ENCODE results near the gene SIRT2. TPM values are rescaled to one million over a fixed set of nuclear protein-coding genes. Genes with fewer than 3 reads are reported as not detected.

The SIRT2 gene
- total RNA-seq, 5 donors from 2014 or later (not counting 1 experiment from before 2014, with no cell fraction given), result 50.7 to 67.6 (median 55.6) TPM

- DNase-seq (no peak), ATAC-seq (replicated peaks in 1 of 4) (no peak)
- Histone ChIP-seq H3K9me3 (no peaks in the 10 kb centered on the region), H3K27me3 (replicated peaks in 1 of 2; ENCODE audit: control insufficient read depth in 2 of 2, extremely low read depth in 1 of 2, insufficient read depth in 2 of 2, low read length in 1 of 2) (no peaks in the 10 kb centered on the region), H3K36me3 (ENCODE audit: control insufficient read depth in 2 of 2, extremely low read depth in 1 of 2, insufficient read depth in 1 of 2, low read length in 1 of 2) (peaks cover 12 to 15% of the 10 kb centered on the region in 2 donors), H3K27ac (ENCODE audit: low read length) (no peak overlapping the region), H3K4me3 (ENCODE audit: control insufficient read depth in 1 of 2, extremely low read depth in 1 of 2, low read length in 1 of 2) (no peak overlapping the region), H3K4me1 (ENCODE audit: control insufficient read depth in 1 of 2, extremely low read depth in 1 of 2, insufficient read depth in 2 of 2, low read length in 2 of 2) (peaks cover 0 to 33% of the 10 kb centered on the region in 2 experiments)
- ChIA-PET POLR2A (no interaction called here), CTCF (no interaction called here)
- no peak overlapping the region for H3K4me3 Mint-ChIP-seq
- H3K4me1 Mint-ChIP-seq, result peaks cover 0 to 11% (median 0%) of the 10 kb centered on the region in 3 donors
- H3K9me3 Mint-ChIP-seq, result no peaks in the 10 kb centered on the region
- WGBS (ENCODE audit: insufficient coverage), result 86% methylated on average over 10 of the region's 20 CpGs
- H3K36me3 Mint-ChIP-seq, result peaks cover 21% of the 10 kb centered on the region
- H3K27me3 Mint-ChIP-seq, result no peaks in the 10 kb centered on the region
- no peak overlapping the region for H3K27ac Mint-ChIP-seq
Measured at GRCh38 chr19:38921420-38922274, 22.2 kb upstream of the SIRT2 start.

- H3K27ac Mint-ChIP-seq, result no peak overlapping the region
- peaks cover 13 to 15% of the 10 kb centered on the region in 2 donors for H3K36me3 ChIP-seq (ENCODE audit: control insufficient read depth in 2 of 2, extremely low read depth in 1 of 2, insufficient read depth in 1 of 2, low read length in 1 of 2)
- 81% methylated on average over 8 of the region's 14 CpGs for WGBS (ENCODE audit: insufficient coverage)
- no peaks in the 10 kb centered on the region for H3K27me3 Mint-ChIP-seq
- H3K36me3 Mint-ChIP-seq, result peaks cover 21% of the 10 kb centered on the region
- peaks cover 0 to 24% of the 10 kb centered on the region in 2 experiments for H3K4me1 ChIP-seq (ENCODE audit: control insufficient read depth in 1 of 2, extremely low read depth in 1 of 2, insufficient read depth in 2 of 2, low read length in 2 of 2)
- no peaks in the 10 kb centered on the region for H3K27me3 ChIP-seq (replicated peaks in 1 of 2; ENCODE audit: control insufficient read depth in 2 of 2, extremely low read depth in 1 of 2, insufficient read depth in 2 of 2, low read length in 1 of 2)
- ChIA-PET CTCF (no interaction called here), POLR2A (no interaction called here)
- no peak overlapping the region for H3K4me3 Mint-ChIP-seq
- no peak overlapping the region for H3K27ac ChIP-seq (ENCODE audit: low read length)
- ATAC-seq (replicated peaks in 1 of 4) (no peak), DNase-seq (no peak)
- H3K4me3 ChIP-seq (ENCODE audit: control insufficient read depth in 1 of 2, extremely low read depth in 1 of 2, low read length in 1 of 2), result no peak overlapping the region
- no peaks in the 10 kb centered on the region for H3K9me3 Mint-ChIP-seq
- no peaks in the 10 kb centered on the region for H3K9me3 ChIP-seq
- H3K4me1 Mint-ChIP-seq, result peaks cover 0 to 11% (median 0%) of the 10 kb centered on the region in 3 donors
Measured at GRCh38 chr19:38920602-38921419, 21.4 kb upstream of the SIRT2 start.

GRCh38 chr19:38919837-38920601, 20.6 kb upstream of the SIRT2 start:
- H3K36me3 ChIP-seq (ENCODE audit: control insufficient read depth in 2 of 2, extremely low read depth in 1 of 2, insufficient read depth in 1 of 2, low read length in 1 of 2), result peaks cover 15 to 17% of the 10 kb centered on the region in 2 donors
- DNase-seq (no peak), ATAC-seq (replicated peaks in 1 of 4) (no peak)
- no peak overlapping the region for H3K4me3 Mint-ChIP-seq
- no peaks in the 10 kb centered on the region for H3K27me3 ChIP-seq (replicated peaks in 1 of 2; ENCODE audit: control insufficient read depth in 2 of 2, extremely low read depth in 1 of 2, insufficient read depth in 2 of 2, low read length in 1 of 2)
- no peaks in the 10 kb centered on the region for H3K27me3 Mint-ChIP-seq
- ChIA-PET POLR2A (interaction anchor here in 1 of 2 donors (0.7 kb wide), 1 partner anchor 375 kb away, joined by 4 read pairs; no protein-coding TSS in a partner anchor), CTCF (no interaction called here)
- no peaks in the 10 kb centered on the region for H3K9me3 ChIP-seq
- peaks cover 17% of the 10 kb centered on the region for H3K36me3 Mint-ChIP-seq
- 92% methylated on average over 17 of the region's 21 CpGs for WGBS (ENCODE audit: insufficient coverage)
- H3K4me1 ChIP-seq (ENCODE audit: control insufficient read depth in 1 of 2, extremely low read depth in 1 of 2, insufficient read depth in 2 of 2, low read length in 2 of 2), result peaks cover 0 to 17% of the 10 kb centered on the region in 2 experiments
- no peak overlapping the region for H3K4me3 ChIP-seq (ENCODE audit: control insufficient read depth in 1 of 2, extremely low read depth in 1 of 2, low read length in 1 of 2)
- no peaks in the 10 kb centered on the region for H3K9me3 Mint-ChIP-seq
- H3K27ac ChIP-seq (ENCODE audit: low read length), result no peak overlapping the region
- H3K27ac Mint-ChIP-seq, result no peak overlapping the region
- peaks cover 0 to 8% (median 0%) of the 10 kb centered on the region in 3 donors for H3K4me1 Mint-ChIP-seq

GRCh38 chr19:38918526-38918925, 19.1 kb upstream of the SIRT2 start:
- Histone ChIP-seq H3K27me3 (replicated peaks in 1 of 2; ENCODE audit: control insufficient read depth in 2 of 2, extremely low read depth in 1 of 2, insufficient read depth in 2 of 2, low read length in 1 of 2) (no peaks in the 10 kb centered on the region), H3K4me3 (ENCODE audit: control insufficient read depth in 1 of 2, extremely low read depth in 1 of 2, low read length in 1 of 2) (no peak overlapping the region), H3K27ac (ENCODE audit: low read length) (no peak overlapping the region), H3K36me3 (ENCODE audit: control insufficient read depth in 2 of 2, extremely low read depth in 1 of 2, insufficient read depth in 1 of 2, low read length in 1 of 2) (peaks cover 9 to 15% of the 10 kb centered on the region in 2 donors), H3K4me1 (ENCODE audit: control insufficient read depth in 1 of 2, extremely low read depth in 1 of 2, insufficient read depth in 2 of 2, low read length in 2 of 2) (peaks cover 0 to 2% of the 10 kb centered on the region in 2 experiments), H3K9me3 (no peaks in the 10 kb centered on the region)
- ChIA-PET CTCF (no interaction called here), POLR2A (no interaction called here)
- Mint-ChIP-seq H3K4me3 (no peak overlapping the region), H3K4me1 (no peaks in the 10 kb centered on the region), H3K27ac (no peak overlapping the region), H3K27me3 (no peaks in the 10 kb centered on the region), H3K9me3 (no peaks in the 10 kb centered on the region), H3K36me3 (peaks cover 9% of the 10 kb centered on the region)
- DNase-seq, result no peak
- WGBS (ENCODE audit: insufficient coverage), result 71% methylated on average over 1 of the region's 10 CpGs
- ATAC-seq (replicated peaks in 1 of 4), result no peak

- Histone ChIP-seq H3K36me3 (ENCODE audit: control insufficient read depth in 2 of 2, extremely low read depth in 1 of 2, insufficient read depth in 1 of 2, low read length in 1 of 2) (peaks cover 9 to 15% of the 10 kb centered on the region in 2 donors), H3K27me3 (replicated peaks in 1 of 2; ENCODE audit: control insufficient read depth in 2 of 2, extremely low read depth in 1 of 2, insufficient read depth in 2 of 2, low read length in 1 of 2) (no peaks in the 10 kb centered on the region), H3K4me1 (ENCODE audit: control insufficient read depth in 1 of 2, extremely low read depth in 1 of 2, insufficient read depth in 2 of 2, low read length in 2 of 2) (no peaks in the 10 kb centered on the region), H3K9me3 (no peaks in the 10 kb centered on the region), H3K4me3 (ENCODE audit: control insufficient read depth in 1 of 2, extremely low read depth in 1 of 2, low read length in 1 of 2) (no peak overlapping the region), H3K27ac (ENCODE audit: low read length) (no peak overlapping the region)
- Mint-ChIP-seq H3K4me1 (no peaks in the 10 kb centered on the region), H3K27me3 (no peaks in the 10 kb centered on the region), H3K4me3 (no peak overlapping the region), H3K36me3 (peaks cover 9% of the 10 kb centered on the region), H3K9me3 (no peaks in the 10 kb centered on the region), H3K27ac (no peak overlapping the region)
- ChIA-PET CTCF (no interaction called here), POLR2A (no interaction called here)
- ATAC-seq (replicated peaks in 1 of 4), result no peak
- no peak for DNase-seq
- 91% methylated on average over 9 of the region's 13 CpGs for whole genome bisulfite sequencing (ENCODE audit: insufficient coverage)
Measured at GRCh38 chr19:38917921-38918491, 18.6 kb upstream of the SIRT2 start.

- Mint-ChIP-seq H3K4me1 (peaks cover 0 to 2% (median 0%) of the 10 kb centered on the region in 3 donors), H3K27ac (no peak overlapping the region), H3K9me3 (no peaks in the 10 kb centered on the region), H3K27me3 (no peaks in the 10 kb centered on the region), H3K36me3 (peaks cover 9% of the 10 kb centered on the region), H3K4me3 (no peak overlapping the region)
- H3K36me3 ChIP-seq (ENCODE audit: control insufficient read depth in 2 of 2, extremely low read depth in 1 of 2, insufficient read depth in 1 of 2, low read length in 1 of 2), result peaks cover 9 to 15% of the 10 kb centered on the region in 2 donors
- H3K4me3 ChIP-seq (ENCODE audit: control insufficient read depth in 1 of 2, extremely low read depth in 1 of 2, low read length in 1 of 2), result no peak overlapping the region
- H3K27me3 ChIP-seq (replicated peaks in 1 of 2; ENCODE audit: control insufficient read depth in 2 of 2, extremely low read depth in 1 of 2, insufficient read depth in 2 of 2, low read length in 1 of 2), result peaks cover 0 to under 1% of the 10 kb centered on the region in 2 experiments
- H3K9me3 ChIP-seq, result no peaks in the 10 kb centered on the region
- CTCF ChIA-PET, result no interaction called here
- POLR2A ChIA-PET, result interaction anchor here (0.7 to 0.8 kb wide), 2 partner anchors 18 to 358 kb away, joined by 4 read pairs; partner anchors contain the start of gene NFKBIB (in 1 of the 2)
- H3K27ac ChIP-seq (ENCODE audit: low read length), result no peak overlapping the region
- DNase-seq (no peak), ATAC-seq (replicated peaks in 1 of 4) (no peak)
- WGBS (ENCODE audit: insufficient coverage), result 89% methylated on average over 5 of the region's 9 CpGs
- no peaks in the 10 kb centered on the region for H3K4me1 ChIP-seq (ENCODE audit: control insufficient read depth in 1 of 2, extremely low read depth in 1 of 2, insufficient read depth in 2 of 2, low read length in 2 of 2)
Measured at GRCh38 chr19:38917516-38917915, 18.1 kb upstream of the SIRT2 start.

Measured in T-cell (primary cell).